GM23338 (cell line): ENCODE measurements around the gene CCDC93. TPM values are rescaled to one million over a fixed set of nuclear protein-coding genes. Genes with fewer than 3 reads are reported as not detected.

Experiments used
- ATAC-seq: fragments of 200-7000 bp; cut with Tn5 transposase; 3 replicates; pipeline ENCODE4 v1.9.1; 2020
- DNase-seq: peaks from one replicate; pipeline ENCODE4 v3.0.0-alpha.2; 2015; ENCODE audit warnings: low spot score
- H2AFZ ChIP-seq: fragments of 200-600 bp; sonication (generic); 2 replicates; pipeline ENCODE4 v1.8.0; 2016; ENCODE audit warnings: antibody characterized with exemption, mild to moderate bottlenecking, moderate library complexity
- H3F3A ChIP-seq: fragments of 200-600 bp; sonication (generic); replicated peaks from 2 replicates; pipeline ENCODE4 v1.8.0; 2017; ENCODE audit warnings: antibody characterized with exemption, mixed run types, low read depth
- H3K27ac ChIP-seq: fragments of 200-600 bp; sonication (generic); 2 replicates; pipeline ENCODE4 v1.6.1; 2016; ENCODE audit warnings: low read depth
- H3K27me3 ChIP-seq: fragments of 200-600 bp; sonication (generic); 2 replicates; pipeline ENCODE4 v1.8.0; 2016; ENCODE audit warnings: mild to moderate bottlenecking, mixed run types, moderate library complexity; ENCODE audit not compliant: insufficient read depth
- H3K36me3 ChIP-seq: fragments of 200-600 bp; sonication (generic); 2 replicates; pipeline ENCODE4 v1.8.0; 2016; ENCODE audit warnings: mild to moderate bottlenecking; ENCODE audit not compliant: insufficient read depth
- H3K4me1 ChIP-seq: fragments of 200-600 bp; sonication (generic); 2 replicates; pipeline ENCODE4 v1.8.0; 2016; ENCODE audit warnings: mild to moderate bottlenecking, moderate library complexity; ENCODE audit not compliant: insufficient read depth
- H3K4me2 ChIP-seq: fragments of 200-600 bp; sonication (generic); 2 replicates; pipeline ENCODE4 v1.7.1; 2017; ENCODE audit warnings: mixed run types
- H3K4me3 ChIP-seq: fragments of 200-600 bp; sonication (generic); 2 replicates; pipeline ENCODE4 v1.6.1; 2016; ENCODE audit warnings: mixed run types
- H3K79me2 ChIP-seq: fragments of 200-600 bp; sonication (generic); replicated peaks from 2 replicates; pipeline ENCODE4 v1.8.0; 2017; ENCODE audit warnings: mild to moderate bottlenecking; ENCODE audit not compliant: insufficient read depth
- H3K9me2 ChIP-seq: fragments of 200-600 bp; sonication (generic); 2 replicates; pipeline ENCODE4 v1.8.0; 2017; ENCODE audit not compliant: insufficient read depth
- H4K20me1 ChIP-seq: fragments of 200-600 bp; sonication (generic); replicated peaks from 2 replicates; pipeline ENCODE4 v1.8.0; 2017; ENCODE audit warnings: mild to moderate bottlenecking; ENCODE audit not compliant: insufficient read depth
- H3K27ac Mint-ChIP-seq: 2 replicates; pipeline ENCODE4 v1.8.0; 2020; ENCODE audit warnings: inconsistent platforms, mild to moderate bottlenecking, moderate library complexity, mixed read lengths
- H3K27me3 Mint-ChIP-seq: 3 replicates; pipeline ENCODE4 v1.8.0; 2022; ENCODE audit warnings: low read depth, mild to moderate bottlenecking, moderate library complexity, mixed read lengths, inconsistent platforms; ENCODE audit not compliant: insufficient read depth, poor library complexity
- H3K36me3 Mint-ChIP-seq: 3 replicates; pipeline ENCODE4 v1.8.0; 2021; ENCODE audit warnings: low read depth, mild to moderate bottlenecking, inconsistent platforms, moderate library complexity, mixed read lengths
- H3K4me1 Mint-ChIP-seq: 3 replicates; pipeline ENCODE4 v1.8.0; 2020; ENCODE audit warnings: mild to moderate bottlenecking, inconsistent platforms, mixed read lengths
- H3K4me3 Mint-ChIP-seq: 3 replicates; pipeline ENCODE4 v1.8.0; 2021; ENCODE audit warnings: moderate library complexity, mild to moderate bottlenecking, inconsistent platforms, mixed read lengths
- H3K9me3 Mint-ChIP-seq: 3 replicates; pipeline ENCODE4 v1.8.0; 2020; ENCODE audit warnings: moderate library complexity, mild to moderate bottlenecking, inconsistent platforms, mixed read lengths
- CREB1 ChIP-seq: fragments of 250-450 bp; sonication (Bioruptor Pico); IDR thresholded peaks from 2 replicates; pipeline ENCODE4 v1.5.0; 2020; ENCODE audit warnings: low read depth, mild to moderate bottlenecking, moderate library complexity
- ETS1 ChIP-seq: IDR thresholded peaks from 2 replicates; pipeline ENCODE4 v1.6.1; 2016; ENCODE audit warnings: antibody characterized with exemption
- EZH2 ChIP-seq: fragments of 200-600 bp; sonication (generic); IDR thresholded peaks from one replicate; pipeline ENCODE4 v1.8.0; 2017; ENCODE audit warnings: antibody characterized with exemption, mild to moderate bottlenecking, low read depth; ENCODE audit not compliant: unreplicated experiment
- EZH2phosphoT487 ChIP-seq: fragments of 200-600 bp; sonication (generic); IDR thresholded peaks from one replicate; pipeline ENCODE4 v1.8.1; 2018; ENCODE audit warnings: antibody characterized with exemption; ENCODE audit not compliant: unreplicated experiment
- JUNB ChIP-seq: IDR thresholded peaks from one replicate; pipeline ENCODE4 v1.6.1; 2016; ENCODE audit warnings: antibody characterized with exemption; ENCODE audit not compliant: unreplicated experiment
- NANOG ChIP-seq: IDR thresholded peaks from 2 replicates; pipeline ENCODE4 v1.6.1; 2016; ENCODE audit warnings: antibody characterized with exemption, borderline replicate concordance
- POLR2AphosphoS5 ChIP-seq: IDR thresholded peaks from 2 replicates; pipeline ENCODE4 v1.6.1; 2016; ENCODE audit warnings: antibody characterized with exemption, low read depth
- STAT1 ChIP-seq: IDR thresholded peaks from one replicate; pipeline ENCODE4 v1.6.1; 2016; ENCODE audit warnings: antibody characterized with exemption; ENCODE audit not compliant: unreplicated experiment
- ZNF114 ChIP-seq: fragments of 250-450 bp; sonication (Bioruptor Pico); IDR thresholded peaks from 2 replicates; pipeline ENCODE4 v1.5.0; 2020; ENCODE audit warnings: mild to moderate bottlenecking, moderate library complexity
- ZNF331 ChIP-seq: fragments of 250-450 bp; sonication (Bioruptor Pico); IDR thresholded peaks from 2 replicates; pipeline ENCODE4 v1.5.0; 2020; ENCODE audit warnings: low read depth, mild to moderate bottlenecking, moderate library complexity
- polyA plus RNA-seq: library from polyadenylated mRNA; unstranded; fragments of >200 nt; fragmentation: Nextera tagmentation; extraction: Ambion mirVana; gene quantifications from 2 replicates; pipeline ENCODE4 v1.2.1, GENCODE V29; 2016
- total RNA-seq: library from RNA; depleted of rRNA; stranded (reverse); fragments of >200 nt; shearing (Covaris generic); gene quantifications from 2 replicates; pipeline ENCODE4 v1.2.3, GENCODE V29; 2014
- TF ChIP-seq, protein P1 (sequence below), 2 experiments: fragments of 200-600 bp in 1 of 2; sonication (generic) in 1 of 2; conservative IDR thresholded peaks; 2 replicates each; pipeline versions ENCODE4 v1.5.1 to v1.6.1; 2016 to 2017; ENCODE audit warnings: antibody characterized with exemption in 2 of 2, low read depth in 2 of 2, mild to moderate bottlenecking in 2 of 2, moderate library complexity in 1 of 2
- TF ChIP-seq, protein P2 (sequence below): fragments of 250-450 bp; sonication (Bioruptor Pico); IDR thresholded peaks from 2 replicates; pipeline ENCODE4 v1.5.0; 2020; ENCODE audit warnings: mild to moderate bottlenecking, moderate library complexity
- TF ChIP-seq, protein P3 (sequence below): IDR thresholded peaks from one replicate; pipeline ENCODE4 v1.6.1; 2018; ENCODE audit warnings: antibody characterized with exemption; ENCODE audit not compliant: unreplicated experiment

The CCDC93 gene
- total and polyA plus RNA-seq, 2 experiments from 2014 or later: 13.1 to 16.8 TPM

DNA sequence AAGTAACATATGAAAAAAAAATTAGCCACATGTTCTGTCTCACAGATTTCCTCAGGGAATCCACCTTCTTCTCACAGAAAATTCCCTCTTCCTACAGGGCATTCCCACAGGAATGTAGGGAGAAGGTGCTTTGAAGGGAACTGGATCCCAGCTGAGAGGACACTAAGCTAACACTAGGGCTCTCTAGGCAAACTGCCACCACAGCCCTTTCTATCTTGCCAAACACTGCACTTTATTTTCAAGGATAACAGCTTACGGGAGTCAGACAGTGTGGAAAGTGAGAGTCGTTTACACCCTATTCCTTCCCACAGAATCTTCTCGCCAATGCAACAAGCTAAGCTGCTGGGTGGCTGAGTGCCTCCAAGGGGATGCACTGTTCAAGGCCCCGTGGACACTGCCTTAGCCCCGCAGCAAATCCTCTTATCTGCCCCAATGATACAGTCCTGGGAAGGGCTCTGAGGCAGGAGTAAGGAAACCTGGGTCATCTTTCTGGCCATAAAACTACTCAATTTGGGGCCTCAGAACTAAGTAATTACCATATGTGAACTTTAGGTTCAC, 76.9 kb downstream of the CCDC93 start:
- Mint-ChIP-seq H3K27ac (peak overlapping the region; percentile 34; the same call in 1 of the 2 replicates), H3K36me3 (peaks cover 42% of the 10 kb centered on the region), H3K4me1 (no peaks in the 10 kb centered on the region), H3K27me3 (peaks cover 3% of the 10 kb centered on the region), H3K4me3 (no peak overlapping the region), H3K9me3 (no peaks in the 10 kb centered on the region)
- ATAC-seq (no peak), DNase-seq (no peak)
- no peaks in the 10 kb centered on the region for H3K9me2 ChIP-seq
- no peaks in the 10 kb centered on the region for H3K79me2 ChIP-seq
- no peaks in the 10 kb centered on the region for H4K20me1 ChIP-seq
- no peaks in the 10 kb centered on the region for H3F3A ChIP-seq
- H3K4me1 ChIP-seq: no peaks in the 10 kb centered on the region
- no peaks in the 10 kb centered on the region for H3K27me3 ChIP-seq
- H3K4me2 ChIP-seq: no peak overlapping the region
- H3K27ac ChIP-seq: no peak overlapping the region
- TF ChIP-seq, protein P1, sequence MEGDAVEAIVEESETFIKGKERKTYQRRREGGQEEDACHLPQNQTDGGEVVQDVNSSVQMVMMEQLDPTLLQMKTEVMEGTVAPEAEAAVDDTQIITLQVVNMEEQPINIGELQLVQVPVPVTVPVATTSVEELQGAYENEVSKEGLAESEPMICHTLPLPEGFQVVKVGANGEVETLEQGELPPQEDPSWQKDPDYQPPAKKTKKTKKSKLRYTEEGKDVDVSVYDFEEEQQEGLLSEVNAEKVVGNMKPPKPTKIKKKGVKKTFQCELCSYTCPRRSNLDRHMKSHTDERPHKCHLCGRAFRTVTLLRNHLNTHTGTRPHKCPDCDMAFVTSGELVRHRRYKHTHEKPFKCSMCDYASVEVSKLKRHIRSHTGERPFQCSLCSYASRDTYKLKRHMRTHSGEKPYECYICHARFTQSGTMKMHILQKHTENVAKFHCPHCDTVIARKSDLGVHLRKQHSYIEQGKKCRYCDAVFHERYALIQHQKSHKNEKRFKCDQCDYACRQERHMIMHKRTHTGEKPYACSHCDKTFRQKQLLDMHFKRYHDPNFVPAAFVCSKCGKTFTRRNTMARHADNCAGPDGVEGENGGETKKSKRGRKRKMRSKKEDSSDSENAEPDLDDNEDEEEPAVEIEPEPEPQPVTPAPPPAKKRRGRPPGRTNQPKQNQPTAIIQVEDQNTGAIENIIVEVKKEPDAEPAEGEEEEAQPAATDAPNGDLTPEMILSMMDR (conservative IDR thresholded peaks at IDR 0.05; ENCODE audit: low read depth in 2 of 2): no peak
- TF ChIP-seq ZNF114 (CRISPR knock-in tag) (no peak), POLR2AphosphoS5 (no peak), ETS1 (no peak), EZH2phosphoT487 (no peak), JUNB (no peak), ZNF331 (CRISPR knock-in tag) (no peak), CREB1 (no peak), NANOG (no peak), STAT1 (no peak), EZH2 (no peak)
- TF ChIP-seq, protein P2, sequence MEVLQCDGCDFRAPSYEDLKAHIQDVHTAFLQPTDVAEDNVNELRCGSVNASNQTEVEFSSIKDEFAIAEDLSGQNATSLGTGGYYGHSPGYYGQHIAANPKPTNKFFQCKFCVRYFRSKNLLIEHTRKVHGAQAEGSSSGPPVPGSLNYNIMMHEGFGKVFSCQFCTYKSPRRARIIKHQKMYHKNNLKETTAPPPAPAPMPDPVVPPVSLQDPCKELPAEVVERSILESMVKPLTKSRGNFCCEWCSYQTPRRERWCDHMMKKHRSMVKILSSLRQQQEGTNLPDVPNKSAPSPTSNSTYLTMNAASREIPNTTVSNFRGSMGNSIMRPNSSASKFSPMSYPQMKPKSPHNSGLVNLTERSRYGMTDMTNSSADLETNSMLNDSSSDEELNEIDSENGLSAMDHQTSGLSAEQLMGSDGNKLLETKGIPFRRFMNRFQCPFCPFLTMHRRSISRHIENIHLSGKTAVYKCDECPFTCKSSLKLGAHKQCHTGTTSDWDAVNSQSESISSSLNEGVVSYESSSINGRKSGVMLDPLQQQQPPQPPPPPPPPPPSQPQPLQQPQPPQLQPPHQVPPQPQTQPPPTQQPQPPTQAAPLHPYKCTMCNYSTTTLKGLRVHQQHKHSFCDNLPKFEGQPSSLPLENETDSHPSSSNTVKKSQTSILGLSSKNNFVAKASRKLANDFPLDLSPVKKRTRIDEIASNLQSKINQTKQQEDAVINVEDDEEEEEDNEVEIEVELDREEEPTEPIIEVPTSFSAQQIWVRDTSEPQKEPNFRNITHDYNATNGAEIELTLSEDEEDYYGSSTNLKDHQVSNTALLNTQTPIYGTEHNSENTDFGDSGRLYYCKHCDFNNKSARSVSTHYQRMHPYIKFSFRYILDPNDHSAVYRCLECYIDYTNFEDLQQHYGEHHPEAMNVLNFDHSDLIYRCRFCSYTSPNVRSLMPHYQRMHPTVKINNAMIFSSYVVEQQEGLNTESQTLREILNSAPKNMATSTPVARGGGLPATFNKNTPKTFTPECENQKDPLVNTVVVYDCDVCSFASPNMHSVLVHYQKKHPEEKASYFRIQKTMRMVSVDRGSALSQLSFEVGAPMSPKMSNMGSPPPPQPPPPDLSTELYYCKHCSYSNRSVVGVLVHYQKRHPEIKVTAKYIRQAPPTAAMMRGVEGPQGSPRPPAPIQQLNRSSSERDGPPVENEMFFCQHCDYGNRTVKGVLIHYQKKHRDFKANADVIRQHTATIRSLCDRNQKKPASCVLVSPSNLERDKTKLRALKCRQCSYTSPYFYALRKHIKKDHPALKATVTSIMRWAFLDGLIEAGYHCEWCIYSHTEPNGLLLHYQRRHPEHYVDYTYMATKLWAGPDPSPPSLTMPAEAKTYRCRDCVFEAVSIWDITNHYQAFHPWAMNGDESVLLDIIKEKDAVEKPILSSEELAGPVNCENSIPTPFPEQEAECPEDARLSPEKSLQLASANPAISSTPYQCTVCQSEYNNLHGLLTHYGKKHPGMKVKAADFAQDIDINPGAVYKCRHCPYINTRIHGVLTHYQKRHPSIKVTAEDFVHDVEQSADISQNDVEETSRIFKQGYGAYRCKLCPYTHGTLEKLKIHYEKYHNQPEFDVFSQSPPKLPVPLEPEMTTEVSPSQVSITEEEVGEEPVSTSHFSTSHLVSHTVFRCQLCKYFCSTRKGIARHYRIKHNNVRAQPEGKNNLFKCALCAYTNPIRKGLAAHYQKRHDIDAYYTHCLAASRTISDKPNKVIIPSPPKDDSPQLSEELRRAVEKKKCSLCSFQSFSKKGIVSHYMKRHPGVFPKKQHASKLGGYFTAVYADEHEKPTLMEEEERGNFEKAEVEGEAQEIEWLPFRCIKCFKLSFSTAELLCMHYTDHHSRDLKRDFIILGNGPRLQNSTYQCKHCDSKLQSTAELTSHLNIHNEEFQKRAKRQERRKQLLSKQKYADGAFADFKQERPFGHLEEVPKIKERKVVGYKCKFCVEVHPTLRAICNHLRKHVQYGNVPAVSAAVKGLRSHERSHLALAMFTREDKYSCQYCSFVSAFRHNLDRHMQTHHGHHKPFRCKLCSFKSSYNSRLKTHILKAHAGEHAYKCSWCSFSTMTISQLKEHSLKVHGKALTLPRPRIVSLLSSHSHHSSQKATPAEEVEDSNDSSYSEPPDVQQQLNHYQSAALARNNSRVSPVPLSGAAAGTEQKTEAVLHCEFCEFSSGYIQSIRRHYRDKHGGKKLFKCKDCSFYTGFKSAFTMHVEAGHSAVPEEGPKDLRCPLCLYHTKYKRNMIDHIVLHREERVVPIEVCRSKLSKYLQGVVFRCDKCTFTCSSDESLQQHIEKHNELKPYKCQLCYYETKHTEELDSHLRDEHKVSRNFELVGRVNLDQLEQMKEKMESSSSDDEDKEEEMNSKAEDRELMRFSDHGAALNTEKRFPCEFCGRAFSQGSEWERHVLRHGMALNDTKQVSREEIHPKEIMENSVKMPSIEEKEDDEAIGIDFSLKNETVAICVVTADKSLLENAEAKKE: no peak
- TF ChIP-seq, protein P3, sequence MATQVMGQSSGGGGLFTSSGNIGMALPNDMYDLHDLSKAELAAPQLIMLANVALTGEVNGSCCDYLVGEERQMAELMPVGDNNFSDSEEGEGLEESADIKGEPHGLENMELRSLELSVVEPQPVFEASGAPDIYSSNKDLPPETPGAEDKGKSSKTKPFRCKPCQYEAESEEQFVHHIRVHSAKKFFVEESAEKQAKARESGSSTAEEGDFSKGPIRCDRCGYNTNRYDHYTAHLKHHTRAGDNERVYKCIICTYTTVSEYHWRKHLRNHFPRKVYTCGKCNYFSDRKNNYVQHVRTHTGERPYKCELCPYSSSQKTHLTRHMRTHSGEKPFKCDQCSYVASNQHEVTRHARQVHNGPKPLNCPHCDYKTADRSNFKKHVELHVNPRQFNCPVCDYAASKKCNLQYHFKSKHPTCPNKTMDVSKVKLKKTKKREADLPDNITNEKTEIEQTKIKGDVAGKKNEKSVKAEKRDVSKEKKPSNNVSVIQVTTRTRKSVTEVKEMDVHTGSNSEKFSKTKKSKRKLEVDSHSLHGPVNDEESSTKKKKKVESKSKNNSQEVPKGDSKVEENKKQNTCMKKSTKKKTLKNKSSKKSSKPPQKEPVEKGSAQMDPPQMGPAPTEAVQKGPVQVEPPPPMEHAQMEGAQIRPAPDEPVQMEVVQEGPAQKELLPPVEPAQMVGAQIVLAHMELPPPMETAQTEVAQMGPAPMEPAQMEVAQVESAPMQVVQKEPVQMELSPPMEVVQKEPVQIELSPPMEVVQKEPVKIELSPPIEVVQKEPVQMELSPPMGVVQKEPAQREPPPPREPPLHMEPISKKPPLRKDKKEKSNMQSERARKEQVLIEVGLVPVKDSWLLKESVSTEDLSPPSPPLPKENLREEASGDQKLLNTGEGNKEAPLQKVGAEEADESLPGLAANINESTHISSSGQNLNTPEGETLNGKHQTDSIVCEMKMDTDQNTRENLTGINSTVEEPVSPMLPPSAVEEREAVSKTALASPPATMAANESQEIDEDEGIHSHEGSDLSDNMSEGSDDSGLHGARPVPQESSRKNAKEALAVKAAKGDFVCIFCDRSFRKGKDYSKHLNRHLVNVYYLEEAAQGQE: no peak
- no peak overlapping the region for H3K4me3 ChIP-seq
- peaks cover 16% of the 10 kb centered on the region; the same call in 1 of the 2 replicates for H3K36me3 ChIP-seq
- H2AFZ ChIP-seq: no peak overlapping the region
